ENCODE results near the gene GJC3. TPM values are rescaled to one million over a fixed set of nuclear protein-coding genes. Genes with fewer than 3 reads are reported as not detected.

The GJC3 gene
- total RNA-seq, 8 experiments from 2014 or later: 0.18 to 3.7 (median 0.46) TPM; not detected in 2

GRCh38 chr7:99926321-99926720 is 3.1 kb downstream of the GJC3 start:
- in situ Hi-C loops (cut with MboI; ENCODE audit: low pct_unique_long_range_greater_than_20kb in 2 of 9, low sequenced_read_pairs in 9 of 9, unreplicated experiment in 9 of 9): loop anchor here in 1 of 9 experiments (25.0 kb wide), 1 partner anchor 111 kb away; the partner anchor contains the start of gene ZSCAN21
- Histone ChIP-seq H3K27ac (no peak overlapping the region), H3K4me1 (replicated peaks in 1 of 2) (no peaks in the 10 kb centered on the region), H3K4me3 (no peak overlapping the region)
- ATAC-seq (replicated peaks in 6 of 8): no peak

GRCh38 chr7:99923200-99923599 is 6.2 kb downstream of the GJC3 start:
- 73 to 100% (median 83%) methylated on average over 1 to 3 of the region's 3 CpGs; no CpG with 5 or more reads in 3 of the 10 experiments for WGBS, 10 experiments
- no peak overlapping the region for H3K4me3 ChIP-seq
- no peak for ATAC-seq (replicated peaks in 6 of 8)
- H3K27ac ChIP-seq: no peak overlapping the region
- H3K4me1 ChIP-seq (replicated peaks in 1 of 2): peaks cover 6 to 9% of the 10 kb centered on the region in 2 donors
- in situ Hi-C loops (cut with MboI; ENCODE audit: low pct_unique_long_range_greater_than_20kb in 2 of 9, low sequenced_read_pairs in 9 of 9, unreplicated experiment in 9 of 9): no loop called here

DNA sequence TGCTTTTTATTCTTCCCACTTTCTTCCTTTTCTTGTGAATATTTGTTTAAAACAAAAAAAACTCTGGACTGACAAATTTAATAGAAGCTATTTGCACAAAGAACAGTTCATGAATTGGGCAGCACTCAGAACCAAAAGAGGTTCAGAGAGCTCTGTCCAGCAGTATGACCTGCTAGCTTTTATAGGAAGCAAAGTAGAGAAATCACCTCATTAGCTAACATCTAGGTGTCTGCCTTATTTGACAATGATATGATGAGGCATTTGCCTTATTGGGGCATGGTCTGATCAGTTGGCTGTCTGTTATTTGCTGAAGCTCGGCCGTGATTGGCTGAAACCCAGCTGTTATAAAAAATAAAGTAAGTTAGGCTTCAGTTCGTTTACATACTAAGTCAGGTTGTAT is 9.3 kb downstream of the GJC3 start:
- ATAC-seq (replicated peaks in 6 of 8): no peak
- 43 to 100% (median 86%) methylated on average over 1 to 3 of the region's 3 CpGs; no CpG with 5 or more reads in 1 of the 10 experiments for WGBS, 10 experiments
- peaks cover 12 to 20% of the 10 kb centered on the region in 2 donors for H3K4me1 ChIP-seq (replicated peaks in 1 of 2)
- in situ Hi-C loops (cut with MboI; ENCODE audit: low pct_unique_long_range_greater_than_20kb in 2 of 9, low sequenced_read_pairs in 9 of 9, unreplicated experiment in 9 of 9): no loop called here
- peak overlapping the region in 1 of 2 donors; percentile 91 for H3K27ac ChIP-seq
- peak overlapping the region in 4 of 5 donors; percentile 48 to 96 (median 82) for H3K4me3 ChIP-seq

GRCh38 chr7:99919814-99920112 is 9.7 kb downstream of the GJC3 start:
- Histone ChIP-seq H3K4me3 (peak overlapping the region in 4 of 5 donors; percentile 48 to 96 (median 82)), H3K27ac (peak overlapping the region; percentile 83 to 91)
- in situ Hi-C loops (cut with MboI; ENCODE audit: low pct_unique_long_range_greater_than_20kb in 2 of 9, low sequenced_read_pairs in 9 of 9, unreplicated experiment in 9 of 9): no loop called here

DNA sequence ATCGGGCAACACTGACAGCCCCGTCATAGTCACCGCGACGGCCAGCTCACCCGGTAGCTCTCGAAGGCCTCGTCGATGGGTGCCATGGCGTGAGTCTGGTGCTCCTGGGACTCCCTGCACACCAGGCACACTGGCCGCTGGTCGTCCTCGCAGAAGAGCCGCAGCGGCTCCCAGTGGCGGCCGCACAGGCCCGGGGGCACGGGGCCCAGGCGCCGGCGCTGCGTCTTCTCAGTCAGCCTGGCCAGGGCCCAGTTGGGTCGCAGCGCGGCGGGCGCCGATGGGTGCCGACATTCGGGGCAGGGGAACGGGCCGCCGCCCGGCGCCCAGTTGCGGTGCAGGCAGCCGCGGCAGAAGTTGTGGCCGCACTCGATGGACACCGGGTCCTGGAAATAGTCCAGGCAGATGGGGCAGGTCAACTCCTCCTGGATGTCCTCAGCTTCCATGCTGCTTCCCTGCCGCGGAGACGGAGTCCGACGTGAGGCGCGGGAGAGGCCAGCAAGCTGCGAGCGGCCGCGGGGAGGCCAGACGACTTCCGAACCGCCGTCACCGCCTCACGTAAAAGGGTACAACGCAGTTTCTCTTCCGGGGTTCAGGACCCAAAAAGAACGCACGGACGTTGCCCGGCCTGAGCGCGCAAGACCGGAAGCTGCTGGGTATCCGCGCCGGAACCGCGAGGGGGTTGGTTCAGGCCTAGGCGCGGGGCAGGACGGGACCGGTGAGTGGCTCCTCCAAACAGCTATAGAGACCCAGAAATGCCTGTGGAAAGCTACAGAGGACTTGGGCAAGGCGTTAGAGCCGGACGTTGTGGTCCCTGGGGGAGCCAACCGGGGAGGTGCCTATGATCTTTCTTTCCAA is 10.2 kb downstream of the GJC3 start, which contains the start of gene TRIM4:
TRIM4 (minus strand) TSS at position 572 of the 855 bp plus-strand sequence; CDS start at position 443, 129 bp downstream.
- H3K27ac ChIP-seq: peak within 1 kb of the TSS; percentile 83 to 91
- in situ Hi-C loops (cut with MboI; ENCODE audit: low pct_unique_long_range_greater_than_20kb in 2 of 9, low sequenced_read_pairs in 9 of 9, unreplicated experiment in 9 of 9): no loop called here

More at GRCh38 chr7:99919814-99920112, 9.7 kb downstream of the GJC3 start:
- no peak for ATAC-seq (replicated peaks in 6 of 8)
- WGBS, 10 experiments: 12 to 72% (median 23%) methylated on average over 1 to 4 of the region's 4 CpGs; no CpG with 5 or more reads in 4 of the 10 experiments
- peaks cover 12 to 20% of the 10 kb centered on the region in 2 donors for H3K4me1 ChIP-seq (replicated peaks in 1 of 2)

DNA sequence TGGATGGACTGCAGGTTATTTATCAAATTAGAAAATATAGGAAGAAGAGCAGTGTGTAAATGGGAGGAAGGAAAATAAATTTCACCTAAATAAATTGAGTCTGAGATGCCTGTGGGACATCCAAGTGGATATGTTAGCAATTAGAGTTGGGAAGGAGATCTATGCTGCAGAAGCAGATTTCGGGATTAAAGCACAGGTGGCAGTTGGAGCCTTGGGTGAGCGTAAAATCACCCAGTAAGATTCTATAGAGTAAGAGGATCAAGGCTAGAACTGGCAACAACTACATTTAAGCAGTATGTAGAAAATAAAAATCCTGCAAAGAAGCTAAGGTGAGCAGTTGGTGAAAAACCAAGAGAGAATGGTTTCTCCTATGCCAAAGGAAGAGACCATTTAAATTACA is 18.4 kb downstream of the GJC3 start:
- ATAC-seq (replicated peaks in 6 of 8): no peak
- in situ Hi-C loops (cut with MboI; ENCODE audit: low pct_unique_long_range_greater_than_20kb in 2 of 9, low sequenced_read_pairs in 9 of 9, unreplicated experiment in 9 of 9): no loop called here
- 88 to 100% (median 92%) methylated on average over 2 of the region's 2 CpGs; no CpG with 5 or more reads in 2 of the 10 experiments for WGBS, 10 experiments

More for the DNA sequence above, 10.2 kb downstream of the GJC3 start, which contains the start of gene TRIM4:
- WGBS, 10 experiments: 0 to 96% (median 2%) methylated on average over 1 to 37 of the region's 81 CpGs; no CpG with 5 or more reads in 2 of the 10 experiments
- Histone ChIP-seq H3K4me1 (replicated peaks in 1 of 2) (peaks cover 12 to 20% of the 10 kb centered on the region in 2 donors), H3K4me3 (peak within 1 kb of the TSS in 4 of 5 donors; percentile 48 to 96 (median 82))
- ATAC-seq (replicated peaks in 6 of 8): peak; percentile 94 to 99 (median 99)

DNA sequence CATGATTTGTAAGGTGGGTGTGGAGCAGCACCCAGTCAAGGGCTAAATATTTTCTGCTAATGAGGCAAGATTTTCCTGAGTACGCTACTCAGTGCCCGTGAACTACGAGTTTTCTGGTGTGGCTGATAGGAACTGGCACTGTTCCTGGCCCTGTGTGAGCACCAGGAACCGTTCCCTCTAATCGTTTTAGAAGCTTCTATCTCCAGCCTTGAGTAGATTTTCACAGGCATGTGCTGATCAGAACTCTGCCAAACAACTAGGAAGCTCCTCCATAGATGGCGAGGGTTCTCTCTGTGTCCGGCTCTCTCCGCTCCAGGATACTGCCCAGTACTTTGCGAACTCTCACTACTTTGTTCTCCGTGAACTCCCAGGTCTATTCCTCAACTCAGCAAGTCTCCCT is 27.8 kb downstream of the GJC3 start:
- 71 to 100% (median 98%) methylated on average over 1 to 8 of the region's 10 CpGs for WGBS, 10 experiments
- no peak for ATAC-seq (replicated peaks in 6 of 8)

More for the DNA sequence above, 18.4 kb downstream of the GJC3 start:
- H3K4me1 ChIP-seq (replicated peaks in 1 of 2): no peaks in the 10 kb centered on the region
- no peak overlapping the region for H3K27ac ChIP-seq
- H3K4me3 ChIP-seq: no peak overlapping the region

GRCh38 chr7:99899830-99900519 is 29.4 kb downstream of the GJC3 start:
- in situ Hi-C loops (cut with MboI; ENCODE audit: low pct_unique_long_range_greater_than_20kb in 2 of 9, low sequenced_read_pairs in 9 of 9, unreplicated experiment in 9 of 9): no loop called here
- ATAC-seq (replicated peaks in 6 of 8): no peak
- Histone ChIP-seq H3K4me1 (replicated peaks in 1 of 2) (no peaks in the 10 kb centered on the region), H3K27ac (no peak overlapping the region), H3K4me3 (no peak overlapping the region)
- 83 to 100% (median 99%) methylated on average over 1 to 6 of the region's 6 CpGs for WGBS, 10 experiments

More for the DNA sequence above, 27.8 kb downstream of the GJC3 start:
- in situ Hi-C loops (cut with MboI; ENCODE audit: low pct_unique_long_range_greater_than_20kb in 2 of 9, low sequenced_read_pairs in 9 of 9, unreplicated experiment in 9 of 9): no loop called here
- Histone ChIP-seq H3K4me3 (no peak overlapping the region), H3K4me1 (replicated peaks in 1 of 2) (no peaks in the 10 kb centered on the region), H3K27ac (no peak overlapping the region)

- no peak overlapping the region for H3K27ac ChIP-seq
- ATAC-seq (replicated peaks in 6 of 8): peak in 3 of 8 experiments; percentile 17 to 78 (median 59)
- no peaks in the 10 kb centered on the region for H3K4me1 ChIP-seq (replicated peaks in 1 of 2)
- no peak overlapping the region for H3K4me3 ChIP-seq
- 0 to 100% (median 83%) methylated on average over 1 to 3 of the region's 3 CpGs; no CpG with 5 or more reads in 1 of the 10 experiments for WGBS, 10 experiments
- in situ Hi-C loops (cut with MboI; ENCODE audit: low pct_unique_long_range_greater_than_20kb in 2 of 9, low sequenced_read_pairs in 9 of 9, unreplicated experiment in 9 of 9): no loop called here
These were observed 30.6 kb downstream of the GJC3 start for GRCh38 chr7:99898836-99899235.

- in situ Hi-C loops (cut with MboI; ENCODE audit: low pct_unique_long_range_greater_than_20kb in 2 of 9, low sequenced_read_pairs in 9 of 9, unreplicated experiment in 9 of 9): no loop called here
- Histone ChIP-seq H3K27ac (no peak overlapping the region), H3K4me3 (no peak overlapping the region), H3K4me1 (replicated peaks in 1 of 2) (no peaks in the 10 kb centered on the region)
- WGBS, 10 experiments: 67 to 100% (median 100%) methylated on average over 1 to 2 of the region's 2 CpGs; no CpG with 5 or more reads in 7 of the 10 experiments
- ATAC-seq (replicated peaks in 6 of 8): no peak
These were observed 31.4 kb downstream of the GJC3 start for GRCh38 chr7:99898023-99898357.

DNA sequence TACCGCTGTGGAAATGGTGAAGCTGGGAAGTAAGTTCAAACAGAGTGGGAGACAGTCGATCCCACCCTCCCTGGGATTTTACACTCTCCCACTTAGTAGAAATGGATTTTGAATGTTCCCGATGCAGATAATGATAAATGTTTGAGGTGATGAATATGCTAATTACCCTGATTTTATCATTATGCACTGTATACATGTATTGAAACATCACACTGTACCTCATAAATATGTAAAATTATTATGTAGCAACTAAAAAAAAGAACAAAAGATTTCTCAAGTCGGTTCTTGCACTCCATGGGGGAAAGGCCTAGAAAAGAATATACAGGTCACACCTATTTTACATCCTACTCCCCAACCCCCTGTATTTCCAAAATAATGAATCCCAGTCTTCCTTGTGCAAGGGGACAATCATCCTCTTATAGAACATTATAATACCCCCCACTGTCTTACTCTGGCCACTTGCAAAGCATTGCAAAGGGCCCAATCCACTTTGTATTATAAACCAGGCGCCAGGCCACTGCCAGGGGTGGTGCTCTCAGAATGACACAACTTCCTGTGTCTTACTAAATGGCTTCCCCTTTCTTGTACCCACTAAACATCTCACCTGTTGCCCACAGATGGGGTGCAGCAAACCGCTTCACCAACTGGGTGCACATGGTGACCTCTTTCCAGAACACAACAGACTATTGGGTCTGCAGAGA is 31.9 kb downstream of the GJC3 start:
- in situ Hi-C loops (cut with MboI; ENCODE audit: low pct_unique_long_range_greater_than_20kb in 2 of 9, low sequenced_read_pairs in 9 of 9, unreplicated experiment in 9 of 9): no loop called here
- WGBS, 10 experiments: 33 to 100% (median 93%) methylated on average over 1 to 4 of the region's 6 CpGs; no CpG with 5 or more reads in 1 of the 10 experiments
- no peak overlapping the region for H3K4me3 ChIP-seq
- H3K4me1 ChIP-seq (replicated peaks in 1 of 2): no peaks in the 10 kb centered on the region
- peak in 3 of 8 experiments; percentile 25 to 79 (median 54) for ATAC-seq (replicated peaks in 6 of 8)
- no peak overlapping the region for H3K27ac ChIP-seq

DNA sequence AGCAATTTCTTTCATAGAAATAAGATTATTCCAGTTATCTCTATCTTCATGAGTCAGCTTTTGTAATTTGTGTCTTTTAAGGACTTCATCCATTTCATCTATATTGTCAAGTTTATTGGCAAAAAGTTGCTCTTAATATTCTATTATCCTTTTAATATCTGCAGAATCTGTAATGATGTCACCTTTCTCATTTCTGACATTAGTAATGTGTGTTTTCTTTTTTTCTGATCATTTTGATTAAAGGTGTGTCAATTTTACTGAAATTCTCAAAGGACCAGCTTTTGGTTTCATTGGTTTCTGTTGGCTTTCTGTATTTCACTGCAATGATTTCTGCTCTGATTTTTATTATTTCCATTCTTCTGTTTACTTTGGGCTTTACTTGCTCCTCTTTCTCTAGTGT is 34.7 kb downstream of the GJC3 start:
- in situ Hi-C loops (cut with MboI; ENCODE audit: low pct_unique_long_range_greater_than_20kb in 2 of 9, low sequenced_read_pairs in 9 of 9, unreplicated experiment in 9 of 9): no loop called here
- ATAC-seq (replicated peaks in 6 of 8): no peak
- no peak overlapping the region for H3K27ac ChIP-seq
- H3K4me3 ChIP-seq: no peak overlapping the region
- no peaks in the 10 kb centered on the region for H3K4me1 ChIP-seq (replicated peaks in 1 of 2)

DNA sequence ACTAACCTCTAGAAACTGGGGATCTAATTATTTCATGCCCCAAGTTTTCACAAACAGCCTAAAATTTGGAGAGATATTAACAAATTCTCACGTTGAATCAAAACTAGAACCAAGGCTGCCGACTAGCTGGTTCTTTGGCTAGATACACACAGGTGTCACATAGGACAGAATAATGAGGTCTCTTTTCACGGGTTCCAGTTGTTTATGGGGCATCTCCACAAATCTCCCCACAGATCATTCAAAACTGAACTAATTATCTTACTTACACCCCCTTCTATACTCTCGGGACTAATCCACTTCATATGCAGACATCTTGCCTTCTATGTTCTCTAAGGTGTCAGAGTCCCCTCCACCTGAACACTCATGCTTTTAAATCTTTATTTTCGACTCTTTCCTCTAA is 36.1 kb downstream of the GJC3 start:
- Histone ChIP-seq H3K27ac (no peak overlapping the region), H3K4me3 (no peak overlapping the region), H3K4me1 (replicated peaks in 1 of 2) (no peaks in the 10 kb centered on the region)
- in situ Hi-C loops (cut with MboI; ENCODE audit: low pct_unique_long_range_greater_than_20kb in 2 of 9, low sequenced_read_pairs in 9 of 9, unreplicated experiment in 9 of 9): no loop called here
- WGBS, 10 experiments: 40 to 97% (median 70%) methylated on average over 2 to 5 of the region's 5 CpGs; no CpG with 5 or more reads in 2 of the 10 experiments
- no peak for ATAC-seq (replicated peaks in 6 of 8)

Measured in motor neuron (in vitro differentiated cells).